H1 (cell line): Measurements from ENCODE around the gene GNB1. TPM values are rescaled to one million over a fixed set of nuclear protein-coding genes. Genes with fewer than 3 reads are reported as not detected.

Source experiments
- CTCF ChIA-PET: fragments of 300-600 bp; sonication (Branson Sonifier 250); formaldehyde crosslinking; loops from one replicate; lab custom pipeline; 2021; ENCODE audit not compliant: partially characterized antibody; lab: Charles Lee
- POLR2A ChIA-PET: fragments of 300-600 bp; sonication (Branson Sonifier 250); formaldehyde crosslinking; loops from one replicate; lab custom pipeline; 2021; ENCODE audit warnings: inconsistent platforms; ENCODE audit not compliant: partially characterized antibody; lab: Charles Lee
- DNase-seq, 2 experiments: peaks; one replicate each; pipeline versions ENCODE4 v3.0.0 to v3.0.0-alpha.2; 2010 to 2022; ENCODE audit warnings: low spot score in 2 of 2, low read depth in 1 of 2, mixed read lengths in 1 of 2
- FAIRE-seq: peaks from 2 replicates; lab custom pipeline; 2011; peaks lifted over from hg19 to GRCh38; lab: Jason Lieb, UNC
- H2AFZ ChIP-seq: 2 replicates; pipeline ENCODE4 v1.8.1; 2012; ENCODE audit warnings: low read length, inconsistent platforms
- H2AK5ac ChIP-seq: 2 replicates; pipeline ENCODE4 v1.6.1; 2013; ENCODE audit warnings: low read depth, low read length
- H2BK120ac ChIP-seq: replicated peaks from 2 replicates; pipeline ENCODE3; 2013; ENCODE audit warnings: low read depth, low read length, inconsistent platforms
- H2BK12ac ChIP-seq: 2 replicates; pipeline ENCODE4 v1.6.1; 2013; ENCODE audit warnings: low read depth, low read length
- H2BK15ac ChIP-seq: 2 replicates; pipeline ENCODE4 v1.6.1; 2013; ENCODE audit warnings: low read length
- H2BK20ac ChIP-seq: 2 replicates; pipeline ENCODE4 v1.6.1; 2013; ENCODE audit warnings: low read length
- H2BK5ac ChIP-seq: 2 replicates; pipeline ENCODE4 v1.6.1; 2013; ENCODE audit warnings: low read depth, low read length
- H3K14ac ChIP-seq: 2 replicates; pipeline ENCODE4 v1.6.1; 2013; ENCODE audit warnings: inconsistent platforms; ENCODE audit not compliant: insufficient read length
- H3K18ac ChIP-seq: 2 replicates; pipeline ENCODE4 v1.6.1; 2013; ENCODE audit warnings: low read length; ENCODE audit errors: extremely low read depth
- H3K23ac ChIP-seq: 2 replicates; pipeline ENCODE4 v1.6.1; 2013; ENCODE audit warnings: inconsistent platforms; ENCODE audit not compliant: insufficient read length
- H3K23me2 ChIP-seq: 2 replicates; pipeline ENCODE4 v1.6.1; 2013; ENCODE audit warnings: low read depth, low read length
- H3K27ac ChIP-seq: 2 replicates; pipeline ENCODE4 v1.6.1; 2011; ENCODE audit warnings: low read depth, low read length, inconsistent platforms
- H3K27me3 ChIP-seq, 4 experiments: replicated peaks in 1 of 4; 1 replicate in 1 of 4; 2 replicates in 3 of 4; pipeline versions ENCODE4 v1.6.1 to v1.8.1; 2011 to 2013; ENCODE audit warnings: low read length in 3 of 4, mild to moderate bottlenecking in 3 of 4, inconsistent platforms in 2 of 4, mixed read lengths in 2 of 4, moderate library complexity in 1 of 4; ENCODE audit not compliant: control insufficient read depth in 3 of 4, insufficient read depth in 3 of 4; ENCODE audit errors: extremely low read depth in 1 of 4
- H3K36me3 ChIP-seq, 4 experiments: 2 replicates each; pipeline versions ENCODE4 v1.6.1 to v1.8.1; 2011 to 2013; ENCODE audit warnings: mild to moderate bottlenecking in 4 of 4, low read length in 3 of 4, moderate library complexity in 2 of 4, control low read depth in 1 of 4, inconsistent platforms in 1 of 4; ENCODE audit not compliant: insufficient read depth in 4 of 4, control insufficient read depth in 2 of 4
- H3K4ac ChIP-seq: replicated peaks from 2 replicates; pipeline ENCODE3; 2013; ENCODE audit warnings: low read length, low read depth, mixed read lengths, inconsistent platforms; ENCODE audit not compliant: insufficient read length
- H3K4me1 ChIP-seq, 4 experiments: replicated peaks in 1 of 4; 1 replicate in 1 of 4; 2 replicates in 3 of 4; pipeline versions ENCODE4 v1.6.1 to v1.8.1; 2011 to 2013; ENCODE audit warnings: low read length in 3 of 4, inconsistent platforms in 2 of 4, mixed read lengths in 1 of 4; ENCODE audit not compliant: insufficient read depth in 4 of 4, control insufficient read depth in 3 of 4
- H3K4me2 ChIP-seq, 2 experiments: 2 replicates each; pipeline versions ENCODE4 v1.6.1 to v1.8.1; 2011 to 2013; ENCODE audit warnings: low read depth in 2 of 2, low read length in 2 of 2, control low read depth in 1 of 2, inconsistent platforms in 1 of 2, mild to moderate bottlenecking in 1 of 2; ENCODE audit not compliant: insufficient read depth in 1 of 2
- H3K4me3 ChIP-seq, 4 experiments: fragments of 200-600, 300-600 bp in 1 of 4; sonication (generic), shearing (Covaris generic), sonication (Bioruptor Twin) in 1 of 4; 2 replicates each; pipeline versions ENCODE4 v1.5.1 to v1.8.1; 2011 to 2016; ENCODE audit warnings: low read length in 4 of 4, low read depth in 3 of 4, control low read depth in 2 of 4, inconsistent platforms in 2 of 4, mild to moderate bottlenecking in 2 of 4, mixed read lengths in 1 of 4, moderate library complexity in 1 of 4; ENCODE audit not compliant: insufficient read depth in 2 of 4; ENCODE audit errors: extremely low read depth in 1 of 4
- H3K56ac ChIP-seq: replicated peaks from 2 replicates; pipeline ENCODE3; 2013; ENCODE audit warnings: low read depth, mild to moderate bottlenecking, mixed read lengths, low read length, inconsistent platforms; ENCODE audit not compliant: insufficient read length
- H3K79me1 ChIP-seq: 2 replicates; pipeline ENCODE4 v1.6.1; 2013; ENCODE audit warnings: low read depth, low read length, control low read depth
- H3K79me2 ChIP-seq, 2 experiments: 2 replicates each; pipeline versions ENCODE4 v1.6.1 to v1.8.1; 2012 to 2013; ENCODE audit warnings: low read length in 2 of 2, mild to moderate bottlenecking in 2 of 2, inconsistent platforms in 1 of 2; ENCODE audit not compliant: insufficient read depth in 2 of 2, control insufficient read depth in 1 of 2
- H3K9ac ChIP-seq, 4 experiments: replicated peaks in 1 of 4; 1 replicate in 1 of 4; 2 replicates in 3 of 4; pipeline versions ENCODE4 v1.6.1 to v1.8.1; 2011 to 2013; ENCODE audit warnings: low read depth in 3 of 4, low read length in 3 of 4, control low read depth in 2 of 4, mild to moderate bottlenecking in 2 of 4, moderate library complexity in 2 of 4, inconsistent platforms in 1 of 4; ENCODE audit errors: extremely low read depth in 1 of 4
- H3K9me3 ChIP-seq, 2 experiments: 2 replicates each; pipeline versions ENCODE4 v1.6.1 to v1.8.1; 2012 to 2013; ENCODE audit warnings: mild to moderate bottlenecking in 2 of 2, moderate library complexity in 2 of 2, control low read depth in 1 of 2, inconsistent platforms in 1 of 2, low read depth in 1 of 2, low read length in 1 of 2, mixed read lengths in 1 of 2; ENCODE audit not compliant: insufficient read depth in 2 of 2
- H4K20me1 ChIP-seq, 2 experiments: replicated peaks in 1 of 2; 2 replicates each; pipeline versions ENCODE3 to v1.8.1; 2011 to 2013; ENCODE audit warnings: inconsistent platforms in 2 of 2, low read length in 2 of 2, mild to moderate bottlenecking in 1 of 2; ENCODE audit not compliant: insufficient read depth in 2 of 2, control insufficient read depth in 1 of 2
- H4K5ac ChIP-seq: 2 replicates; pipeline ENCODE4 v1.6.1; 2013; ENCODE audit warnings: low read length, low read depth, mixed read lengths, inconsistent platforms; ENCODE audit not compliant: insufficient read length
- H4K8ac ChIP-seq: 2 replicates; pipeline ENCODE4 v1.8.0; 2013; ENCODE audit warnings: mild to moderate bottlenecking, moderate library complexity, low read length, inconsistent platforms; ENCODE audit not compliant: insufficient read depth; ENCODE audit errors: extremely low read depth
- H4K91ac ChIP-seq: replicated peaks from 2 replicates; pipeline ENCODE3; 2013; ENCODE audit warnings: low read length, mixed read lengths, inconsistent platforms; ENCODE audit not compliant: insufficient read length
- ASH2L ChIP-seq: fragments of 200-600, 300-600 bp; sonication (generic); IDR thresholded peaks from one replicate; pipeline ENCODE4 v1.7.1; 2017; ENCODE audit warnings: low read length
- BCL11A ChIP-seq, 2 experiments: IDR thresholded peaks; one replicate each; pipeline ENCODE4 v1.6.1; 2011; ENCODE audit warnings: low read depth in 2 of 2, low read length in 2 of 2, mild to moderate bottlenecking in 2 of 2
- CREB1 ChIP-seq: IDR thresholded peaks from 2 replicates; pipeline ENCODE4 v1.6.1; 2012; ENCODE audit warnings: inconsistent platforms
- FOSL1 ChIP-seq: IDR thresholded peaks from 2 replicates; pipeline ENCODE4 v1.6.1; 2011; ENCODE audit warnings: mild to moderate bottlenecking, low read depth, low read length, moderate library complexity; ENCODE audit not compliant: insufficient read depth
- HDAC6 ChIP-seq: IDR thresholded peaks from one replicate; pipeline ENCODE4 v1.7.1; 2012; ENCODE audit warnings: low read depth, mild to moderate bottlenecking, inconsistent platforms, low read length, moderate library complexity
- KDM1A ChIP-seq: fragments of 200-600, 300-600 bp; sonication (generic); IDR thresholded peaks from 2 replicates; pipeline ENCODE4 v1.7.1; 2016; ENCODE audit warnings: mild to moderate bottlenecking, low read length, borderline replicate concordance
- POU5F1 ChIP-seq: IDR thresholded peaks from 2 replicates; pipeline ENCODE4 v1.6.1; 2011; ENCODE audit warnings: low read depth, mild to moderate bottlenecking, low read length, moderate library complexity
- RAD21 ChIP-seq, 2 experiments: IDR thresholded peaks in 1 of 2; conservative IDR thresholded peaks in 1 of 2; 2 replicates each; pipeline ENCODE4 v1.6.1; 2011; ENCODE audit warnings: low read depth in 2 of 2, low read length in 2 of 2, improper control_type of control experiment in 1 of 2, inconsistent platforms in 1 of 2, mild to moderate bottlenecking in 1 of 2, moderate library complexity in 1 of 2
- TAF1 ChIP-seq: IDR thresholded peaks from 2 replicates; pipeline ENCODE4 v1.6.1; 2011; ENCODE audit warnings: mild to moderate bottlenecking, low read depth, low read length
- YY1 ChIP-seq: IDR thresholded peaks from 2 replicates; pipeline ENCODE4 v1.6.1; 2011; ENCODE audit warnings: low read depth, mild to moderate bottlenecking, low read length
- WGBS, 2 experiments: shearing (Covaris generic) in 1 of 2; methylation state at CpG; one replicate each; pipeline versions ENCODE4 v1.1.6 to v1.1.7; 2013 to 2015; ENCODE audit warnings: low lambda C conversion rate in 2 of 2, mixed read lengths in 2 of 2, inconsistent platforms in 1 of 2, low coverage in 1 of 2, missing lambda C conversion rate in 1 of 2; ENCODE audit not compliant: insufficient replicate concordance in 2 of 2, insufficient coverage in 1 of 2, insufficient read length in 1 of 2; ENCODE audit errors: extremely low coverage in 1 of 2, missing lambda C conversion rate in 1 of 2; 5-methylcytosine and 5-hydroxymethylcytosine counted together
- polyA plus RNA-seq, 7 experiments: library from polyadenylated mRNA; depleted of rRNA in 3 of 7; stranded (reverse) in 5 of 7; unstranded in 2 of 7; fragments of >200 nt in 5 of 7; fragments of 200-250 nt in 2 of 7; gene quantifications; 1 replicate in 5 of 7; 2 replicates in 1 of 7; 4 replicates in 1 of 7; pipeline versions ENCODE4 v1.2.1 to v1.2.3, GENCODE V29; 2011 to 2013; ENCODE audit warnings: missing spikeins in 2 of 7, mixed read lengths in 2 of 7
- total RNA-seq: library from RNA; stranded (reverse); fragmentation: NEBNext Ultra II Directional; extraction: Animal tissue kit (Norgen Biotek cat#: 25700); gene quantifications from 2 replicates; pipeline ENCODE4 v1.2.1, GENCODE V29; 2021

Gene GNB1
- total and polyA plus RNA-seq, 2 of the 8 experiments (the other 6 are each of a cell fraction or from before 2014, with no cell fraction given): 343 to 382 TPM

GRCh38 chr1:1755852-1756251, 135.0 kb downstream of the GNB1 start:
- no peak overlapping the region for H2AFZ ChIP-seq
- H4K91ac ChIP-seq: no peak overlapping the region
- WGBS, 2 experiments: 92% methylated on average over 14 of the region's 15 CpGs; no CpG with 5 or more reads in 1 of the 2 experiments
- H2BK15ac ChIP-seq: no peak overlapping the region
- ChIA-PET CTCF (interaction anchor here (0.8 to 1.1 kb wide), 2 partner anchors 39 to 150 kb away, joined by 3 read pairs; no protein-coding TSS in a partner anchor), POLR2A (interaction anchor here (1.5 to 2.5 kb wide), 2 partner anchors 12 to 24 kb away, joined by 4 to 7 read pairs; no protein-coding TSS in a partner anchor)
- H3K18ac ChIP-seq: no peak overlapping the region
- H2BK20ac ChIP-seq: no peak overlapping the region
- no peaks in the 10 kb centered on the region for H3K27me3 ChIP-seq
- no peak overlapping the region for H2AK5ac ChIP-seq
- H4K20me1 ChIP-seq: peaks cover 16 to 29% of the 10 kb centered on the region in 2 experiments
- H3K9me3 ChIP-seq: no peaks in the 10 kb centered on the region
- H3K4me1 ChIP-seq: no peaks in the 10 kb centered on the region
- H3K4me3 ChIP-seq: no peak overlapping the region
- H4K8ac ChIP-seq: no peak overlapping the region
- H3K14ac ChIP-seq: no peak overlapping the region
- no peak overlapping the region for H3K9ac ChIP-seq
- H2BK120ac ChIP-seq: no peak overlapping the region
- H3K79me1 ChIP-seq: peaks cover 5% of the 10 kb centered on the region
- no peak overlapping the region for H3K4me2 ChIP-seq
- no peak overlapping the region for H2BK12ac ChIP-seq
- peaks cover 5 to 17% of the 10 kb centered on the region in 2 experiments; a peak in 2 of 4 replicates for H3K79me2 ChIP-seq
- H2BK5ac ChIP-seq: no peak overlapping the region
- DNase-seq: no peak
- TF ChIP-seq ASH2L: no peak
- no peak for TF ChIP-seq CREB1
- no peak for TF ChIP-seq TAF1
- no peak for TF ChIP-seq KDM1A
- no peak for TF ChIP-seq BCL11A (IDR thresholded peaks at IDR 0.05; ENCODE audit: low read depth in 2 of 2, low read length in 2 of 2)
- no peak for TF ChIP-seq RAD21 (IDR thresholded peaks at IDR 0.05 in 1 of 2, conservative IDR thresholded peaks at IDR 0.05 in 1 of 2; ENCODE audit: low read depth in 2 of 2, low read length in 2 of 2)
- TF ChIP-seq POU5F1: no peak
- no peak for TF ChIP-seq FOSL1
- TF ChIP-seq YY1: no peak
- TF ChIP-seq HDAC6: no peak
- TF ChIP-seq, all 59 proteins: peak for 0
- H3K23me2 ChIP-seq: no peaks in the 10 kb centered on the region
- no peak overlapping the region for H4K5ac ChIP-seq
- no peak overlapping the region for H3K27ac ChIP-seq
- no peak overlapping the region for H3K23ac ChIP-seq
- H3K4ac ChIP-seq: no peak overlapping the region
- no peak for FAIRE-seq
- H3K56ac ChIP-seq: no peak overlapping the region
- peaks cover 7 to 63% (median 39%) of the 10 kb centered on the region in 4 experiments for H3K36me3 ChIP-seq
